ENCODE measurements around the gene HNF4A.

Gene HNF4A

DNA sequence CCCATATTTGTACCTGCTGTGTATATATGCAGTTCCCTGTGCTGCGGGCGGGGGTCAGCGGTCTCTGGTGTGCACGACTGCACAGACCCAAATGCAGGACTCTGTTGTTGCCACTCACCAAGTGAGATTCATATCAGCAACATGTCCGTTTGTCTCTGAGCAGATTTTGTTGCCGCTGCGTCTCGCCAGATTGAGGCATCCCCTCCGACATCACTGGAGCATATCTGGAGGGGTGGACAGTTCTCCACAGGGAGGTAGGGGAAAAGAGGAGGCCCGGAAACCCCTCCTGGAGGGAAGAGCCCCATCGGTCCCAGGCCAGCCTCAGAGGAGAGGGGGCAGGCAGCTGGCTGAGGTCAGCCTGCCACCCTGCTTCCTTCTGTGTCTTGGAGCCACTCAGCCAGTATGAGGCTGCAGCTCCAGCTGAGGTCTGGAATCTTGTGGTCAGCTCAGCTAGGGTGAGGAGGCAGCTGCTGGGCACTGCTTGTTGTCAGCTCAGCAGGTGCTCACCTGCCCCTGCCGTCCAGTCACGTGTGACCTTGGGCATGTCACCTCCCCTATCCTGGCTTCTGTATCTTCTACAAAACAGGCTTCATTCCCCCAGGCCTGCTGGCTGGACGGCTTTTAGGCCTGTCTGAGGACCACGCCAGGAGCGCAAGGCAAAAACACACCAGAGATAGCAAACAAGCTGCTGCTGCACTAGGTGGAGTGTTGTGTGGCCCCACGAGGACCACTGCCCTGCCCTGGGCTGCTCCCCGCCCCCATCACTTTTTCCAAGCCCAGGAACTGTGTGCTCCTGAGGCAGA lies 47.1 kb downstream of the HNF4A start:
- H3K36me3 Mint-ChIP-seq (ENCODE audit: low read depth) = no peaks in the 10 kb centered on the region
- H3K27ac Mint-ChIP-seq = no peak overlapping the region
- H3K9me3 Mint-ChIP-seq = peaks cover 5% of the 10 kb centered on the region
- no peaks in the 10 kb centered on the region for H3K4me1 Mint-ChIP-seq (ENCODE audit: low read depth)
- no peak overlapping the region for H3K4me3 Mint-ChIP-seq
- DNase-seq (ENCODE audit: low spot score) = no peak
- H3K27me3 Mint-ChIP-seq (ENCODE audit: low read depth) = peaks cover 7% of the 10 kb centered on the region

DNA sequence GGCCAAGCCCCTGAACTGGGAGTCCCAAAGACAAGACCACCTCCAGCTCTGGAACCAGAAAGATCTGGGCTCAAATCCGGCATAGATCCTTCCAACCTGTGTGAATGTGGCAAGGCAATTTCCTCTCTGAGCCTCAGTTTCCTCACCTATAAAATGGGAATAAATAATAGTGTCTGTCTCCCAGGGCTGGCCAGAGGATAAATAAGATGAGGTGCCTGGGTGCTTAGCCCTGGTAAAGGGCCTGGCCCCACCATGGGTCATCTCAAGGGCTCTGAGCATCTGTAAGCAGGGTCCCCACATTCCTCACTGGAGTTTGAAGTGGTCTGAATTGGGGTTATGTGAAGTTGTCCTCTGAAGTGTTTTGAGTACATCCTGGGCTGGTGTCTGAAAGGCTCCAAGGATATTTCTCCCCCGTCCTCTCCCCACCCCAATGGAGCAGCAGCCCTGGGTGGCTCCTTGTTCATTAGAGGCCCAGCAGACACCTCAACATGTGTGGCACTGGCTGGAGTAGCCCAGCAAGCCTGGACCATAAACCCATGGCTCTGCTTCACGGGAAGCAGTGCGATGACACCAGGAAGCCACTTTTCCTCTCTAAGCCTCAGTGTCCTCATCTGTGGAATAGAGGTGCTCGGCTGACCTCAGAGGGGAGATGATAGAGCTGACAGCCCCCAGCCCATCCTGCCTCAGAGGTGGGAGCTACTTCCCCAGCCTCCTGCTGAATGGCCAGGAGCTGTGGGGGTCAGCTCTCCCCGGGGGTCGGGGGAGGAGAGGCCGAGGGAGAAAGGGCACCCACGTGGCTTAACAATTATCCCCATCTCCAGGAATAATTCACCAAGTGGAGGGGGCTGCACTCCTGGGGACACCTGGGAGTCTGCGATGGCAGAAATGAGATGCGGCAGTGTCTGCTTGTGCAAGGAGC lies 48.0 kb downstream of the HNF4A start:
- DNase-seq (ENCODE audit: low spot score) = no peak
- no peaks in the 10 kb centered on the region for H3K36me3 Mint-ChIP-seq (ENCODE audit: low read depth)
- no peak overlapping the region for H3K27ac Mint-ChIP-seq
- H3K4me1 Mint-ChIP-seq (ENCODE audit: low read depth) = no peaks in the 10 kb centered on the region
- H3K9me3 Mint-ChIP-seq = peaks cover 5% of the 10 kb centered on the region
- no peak overlapping the region for H3K4me3 Mint-ChIP-seq
- H3K27me3 Mint-ChIP-seq (ENCODE audit: low read depth) = peaks cover 4% of the 10 kb centered on the region

- H3K27me3 Mint-ChIP-seq (ENCODE audit: low read depth) = peaks cover 1% of the 10 kb centered on the region
- H3K36me3 Mint-ChIP-seq (ENCODE audit: low read depth) = no peaks in the 10 kb centered on the region
- H3K4me1 Mint-ChIP-seq (ENCODE audit: low read depth) = no peaks in the 10 kb centered on the region
- no peak overlapping the region for H3K27ac Mint-ChIP-seq
- no peak overlapping the region for H3K4me3 Mint-ChIP-seq
- peaks cover 5% of the 10 kb centered on the region for H3K9me3 Mint-ChIP-seq
- no peak for DNase-seq (ENCODE audit: low spot score)
Measured at GRCh38 chr20:44404204-44405181, 49.0 kb downstream of the HNF4A start.

- no peak overlapping the region for H3K4me3 Mint-ChIP-seq
- no peaks in the 10 kb centered on the region for H3K36me3 Mint-ChIP-seq (ENCODE audit: low read depth)
- H3K27me3 Mint-ChIP-seq (ENCODE audit: low read depth) = peaks cover 1% of the 10 kb centered on the region
- no peaks in the 10 kb centered on the region for H3K4me1 Mint-ChIP-seq (ENCODE audit: low read depth)
- peaks cover 5% of the 10 kb centered on the region for H3K9me3 Mint-ChIP-seq
- H3K27ac Mint-ChIP-seq = no peak overlapping the region
- DNase-seq (ENCODE audit: low spot score) = no peak
Measured at GRCh38 chr20:44405257-44405656, 49.8 kb downstream of the HNF4A start.

GRCh38 chr20:44405785-44406571 lies 50.5 kb downstream of the HNF4A start:
- no peaks in the 10 kb centered on the region for H3K4me1 Mint-ChIP-seq (ENCODE audit: low read depth)
- no peak overlapping the region for H3K27ac Mint-ChIP-seq
- no peak overlapping the region for H3K4me3 Mint-ChIP-seq
- H3K9me3 Mint-ChIP-seq = peaks cover 5% of the 10 kb centered on the region
- no peaks in the 10 kb centered on the region for H3K36me3 Mint-ChIP-seq (ENCODE audit: low read depth)
- no peak for DNase-seq (ENCODE audit: low spot score)
- peaks cover 1% of the 10 kb centered on the region for H3K27me3 Mint-ChIP-seq (ENCODE audit: low read depth)

DNA sequence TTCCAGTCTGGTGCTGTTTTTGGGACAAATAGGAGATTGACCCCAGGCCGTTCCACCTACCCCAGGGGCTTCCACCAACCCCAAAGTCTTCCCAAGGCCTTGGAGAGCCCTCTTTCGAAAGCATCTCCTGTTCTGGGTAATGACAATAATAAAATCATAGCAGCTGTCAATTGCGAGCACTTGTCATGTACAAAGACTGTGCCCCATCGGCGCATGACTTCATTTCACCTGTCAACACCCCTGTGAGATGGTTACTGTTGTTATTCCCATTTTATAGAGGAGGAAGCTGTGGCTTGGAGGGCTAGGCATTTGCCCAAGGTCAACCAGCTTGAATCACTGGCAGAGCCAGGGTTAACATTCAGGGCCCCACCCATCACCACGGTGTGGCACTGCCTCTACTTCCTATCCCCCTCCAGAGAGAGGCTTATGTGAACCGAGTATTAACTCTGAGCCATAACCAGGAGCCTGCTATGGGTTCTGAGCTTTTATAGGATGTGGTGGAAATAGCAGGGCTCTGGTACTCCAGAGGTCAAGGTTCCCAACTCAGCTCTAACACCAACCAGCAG lies 51.2 kb downstream of the HNF4A start:
- no peak overlapping the region for H3K27ac Mint-ChIP-seq
- H3K27me3 Mint-ChIP-seq (ENCODE audit: low read depth) = peaks cover 2% of the 10 kb centered on the region
- peaks cover 5% of the 10 kb centered on the region for H3K9me3 Mint-ChIP-seq
- H3K36me3 Mint-ChIP-seq (ENCODE audit: low read depth) = no peaks in the 10 kb centered on the region
- DNase-seq (ENCODE audit: low spot score) = no peak
- H3K4me1 Mint-ChIP-seq (ENCODE audit: low read depth) = no peaks in the 10 kb centered on the region
- H3K4me3 Mint-ChIP-seq = no peak overlapping the region

- peaks cover 5% of the 10 kb centered on the region for H3K9me3 Mint-ChIP-seq
- H3K27ac Mint-ChIP-seq = no peak overlapping the region
- DNase-seq (ENCODE audit: low spot score) = no peak
- no peaks in the 10 kb centered on the region for H3K4me1 Mint-ChIP-seq (ENCODE audit: low read depth)
- H3K4me3 Mint-ChIP-seq = no peak overlapping the region
- no peaks in the 10 kb centered on the region for H3K36me3 Mint-ChIP-seq (ENCODE audit: low read depth)
- peaks cover 11% of the 10 kb centered on the region for H3K27me3 Mint-ChIP-seq (ENCODE audit: low read depth)
Measured at GRCh38 chr20:44407402-44408184, 52.1 kb downstream of the HNF4A start.

DNA sequence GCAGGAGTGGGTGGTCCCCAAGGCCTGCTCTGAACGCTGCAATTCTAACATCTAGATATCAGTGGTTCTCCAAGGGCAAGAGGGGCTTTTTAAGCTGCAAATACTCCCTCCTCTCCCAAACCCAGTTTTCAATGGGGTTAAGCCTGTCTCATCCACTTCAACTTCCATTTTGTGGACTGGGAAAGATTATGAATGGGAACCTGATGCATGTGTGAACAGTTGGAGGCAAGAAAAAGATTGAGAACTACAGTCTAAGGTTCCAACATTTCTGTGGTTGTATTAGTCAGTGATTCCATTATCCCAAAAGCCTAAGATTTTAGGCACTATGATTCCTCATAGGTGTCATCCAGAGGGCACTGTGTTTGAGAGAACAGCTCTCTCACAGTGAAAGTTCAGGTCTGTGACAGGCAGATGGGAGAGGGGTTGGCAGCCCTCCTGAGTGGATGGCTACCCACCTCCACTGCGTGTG lies 53.7 kb downstream of the HNF4A start:
- DNase-seq (ENCODE audit: low spot score) = no peak
- H3K27me3 Mint-ChIP-seq (ENCODE audit: low read depth) = peaks cover 11% of the 10 kb centered on the region
- peaks cover 5% of the 10 kb centered on the region for H3K9me3 Mint-ChIP-seq
- no peak overlapping the region for H3K27ac Mint-ChIP-seq
- no peaks in the 10 kb centered on the region for H3K36me3 Mint-ChIP-seq (ENCODE audit: low read depth)
- H3K4me3 Mint-ChIP-seq = no peak overlapping the region
- H3K4me1 Mint-ChIP-seq (ENCODE audit: low read depth) = no peaks in the 10 kb centered on the region

GRCh38 chr20:44410583-44411019 lies 55.1 kb downstream of the HNF4A start:
- H3K4me1 Mint-ChIP-seq (ENCODE audit: low read depth) = no peaks in the 10 kb centered on the region
- H3K9me3 Mint-ChIP-seq = no peaks in the 10 kb centered on the region
- H3K36me3 Mint-ChIP-seq (ENCODE audit: low read depth) = no peaks in the 10 kb centered on the region
- H3K27me3 Mint-ChIP-seq (ENCODE audit: low read depth) = peaks cover 11% of the 10 kb centered on the region
- no peak for DNase-seq (ENCODE audit: low spot score)
- no peak overlapping the region for H3K4me3 Mint-ChIP-seq
- H3K27ac Mint-ChIP-seq = no peak overlapping the region

DNA sequence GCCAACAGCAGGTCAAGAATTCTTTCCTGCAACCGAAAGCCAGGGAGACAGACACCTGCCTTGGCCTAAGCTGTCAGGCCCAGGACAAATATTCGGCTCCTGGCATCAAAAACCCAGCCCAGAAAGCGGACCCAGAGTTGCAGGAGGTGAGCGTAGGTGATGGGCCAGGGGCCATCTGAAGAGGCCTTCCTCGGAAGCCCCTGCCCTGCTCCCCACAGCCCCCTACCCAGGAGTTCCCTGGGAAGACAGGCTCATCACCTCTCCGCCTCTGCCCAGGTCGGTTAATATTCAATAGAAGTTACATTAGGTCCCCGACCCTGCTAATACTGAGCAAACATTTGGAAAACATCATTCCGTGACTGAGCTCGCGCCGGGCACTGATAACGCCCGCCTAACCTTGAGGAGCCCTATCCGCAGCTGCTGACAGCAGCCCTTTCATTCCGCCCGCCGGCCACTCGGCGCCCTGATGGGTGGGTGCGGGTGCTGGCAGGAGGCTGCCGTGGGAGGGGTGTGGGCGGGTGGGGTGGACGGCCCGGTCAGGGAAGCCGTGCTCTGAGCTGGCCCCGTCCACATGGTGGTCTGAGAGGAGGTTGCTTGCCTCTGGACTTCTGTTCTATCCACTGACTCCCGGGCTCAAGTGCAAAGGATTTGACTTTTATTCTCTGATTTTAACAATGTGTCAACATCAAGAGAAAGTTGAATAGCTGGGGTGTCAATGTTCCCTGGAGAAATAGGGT lies 55.7 kb downstream of the HNF4A start:
- H3K4me1 Mint-ChIP-seq (ENCODE audit: low read depth) = no peaks in the 10 kb centered on the region
- no peaks in the 10 kb centered on the region for H3K9me3 Mint-ChIP-seq
- no peak for DNase-seq (ENCODE audit: low spot score)
- no peaks in the 10 kb centered on the region for H3K36me3 Mint-ChIP-seq (ENCODE audit: low read depth)
- no peak overlapping the region for H3K4me3 Mint-ChIP-seq
- H3K27me3 Mint-ChIP-seq (ENCODE audit: low read depth) = peaks cover 11% of the 10 kb centered on the region
- H3K27ac Mint-ChIP-seq = no peak overlapping the region

- H3K4me3 Mint-ChIP-seq = no peak overlapping the region
- peaks cover 13% of the 10 kb centered on the region for H3K27me3 Mint-ChIP-seq (ENCODE audit: low read depth)
- no peaks in the 10 kb centered on the region for H3K36me3 Mint-ChIP-seq (ENCODE audit: low read depth)
- no peak for DNase-seq (ENCODE audit: low spot score)
- H3K27ac Mint-ChIP-seq = no peak overlapping the region
- H3K9me3 Mint-ChIP-seq = no peaks in the 10 kb centered on the region
- H3K4me1 Mint-ChIP-seq (ENCODE audit: low read depth) = no peaks in the 10 kb centered on the region
Measured at GRCh38 chr20:44411757-44412401, 56.4 kb downstream of the HNF4A start.
